SU-DHL-6 (cell line): ENCODE data around the gene PTPRG.

Experiments used
- EZH2phosphoT487 ChIP-seq: fragments of 200-600 bp; sonication (generic), shearing (Covaris generic); conservative IDR thresholded peaks from 2 replicates; pipeline ENCODE4 v1.6.1; 2018; ENCODE audit warnings: mild to moderate bottlenecking, antibody characterized with exemption, low read length, moderate library complexity, mixed read lengths
- TF ChIP-seq, protein P1 (sequence below): fragments of 200-600 bp; sonication (generic); IDR thresholded peaks from one replicate; pipeline ENCODE4 v1.5.1; 2017; ENCODE audit warnings: antibody characterized with exemption, mild to moderate bottlenecking, low read length, moderate library complexity; ENCODE audit not compliant: insufficient read depth, poor library complexity, severe bottlenecking

- TF ChIP-seq, protein P1, sequence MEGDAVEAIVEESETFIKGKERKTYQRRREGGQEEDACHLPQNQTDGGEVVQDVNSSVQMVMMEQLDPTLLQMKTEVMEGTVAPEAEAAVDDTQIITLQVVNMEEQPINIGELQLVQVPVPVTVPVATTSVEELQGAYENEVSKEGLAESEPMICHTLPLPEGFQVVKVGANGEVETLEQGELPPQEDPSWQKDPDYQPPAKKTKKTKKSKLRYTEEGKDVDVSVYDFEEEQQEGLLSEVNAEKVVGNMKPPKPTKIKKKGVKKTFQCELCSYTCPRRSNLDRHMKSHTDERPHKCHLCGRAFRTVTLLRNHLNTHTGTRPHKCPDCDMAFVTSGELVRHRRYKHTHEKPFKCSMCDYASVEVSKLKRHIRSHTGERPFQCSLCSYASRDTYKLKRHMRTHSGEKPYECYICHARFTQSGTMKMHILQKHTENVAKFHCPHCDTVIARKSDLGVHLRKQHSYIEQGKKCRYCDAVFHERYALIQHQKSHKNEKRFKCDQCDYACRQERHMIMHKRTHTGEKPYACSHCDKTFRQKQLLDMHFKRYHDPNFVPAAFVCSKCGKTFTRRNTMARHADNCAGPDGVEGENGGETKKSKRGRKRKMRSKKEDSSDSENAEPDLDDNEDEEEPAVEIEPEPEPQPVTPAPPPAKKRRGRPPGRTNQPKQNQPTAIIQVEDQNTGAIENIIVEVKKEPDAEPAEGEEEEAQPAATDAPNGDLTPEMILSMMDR = no peak
- no peak for TF ChIP-seq EZH2phosphoT487
Observed at GRCh38 chr3:62135741-62136140, 574.4 kb downstream of the PTPRG start.
